Stimulated activated CD8-positive, alpha-beta memory T cell treated with anti-CD3 and anti-CD28 coated beads, Interleukin-4, amount 100 ng/mL, for 24 hours (primary cell): ENCODE measurements around the gene XPA.

Experiments used
- DNase-seq: peaks from one replicate; pipeline ENCODE4 v3.0.0-alpha.2; 2020; ENCODE audit warnings: low read depth

The XPA gene

DNA sequence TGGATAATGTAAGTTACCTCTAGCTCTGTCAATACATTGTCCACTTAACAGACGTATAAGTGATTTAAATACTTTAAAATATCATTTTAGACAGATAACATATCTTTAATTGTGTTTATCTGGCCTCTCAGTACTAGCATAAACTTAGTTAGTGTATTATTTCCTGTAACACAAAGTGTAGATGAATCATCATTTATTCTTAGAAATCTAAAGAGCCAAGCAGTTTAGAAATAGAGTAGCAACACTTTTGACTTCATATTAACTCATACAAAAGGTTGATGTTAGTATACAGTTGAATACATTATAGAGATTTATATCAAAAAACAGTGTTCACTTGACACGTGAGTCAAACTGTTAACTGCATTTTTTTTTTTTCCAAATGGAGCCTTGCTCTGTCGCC, 45.5 kb downstream of the XPA start:
- DNase-seq, result no peak

- no peak for DNase-seq
Measured at GRCh38 chr9:97647996-97648395, 49.1 kb downstream of the XPA start.

- no peak for DNase-seq
Measured at GRCh38 chr9:97645720-97646119, 51.4 kb downstream of the XPA start.

- DNase-seq, result no peak
Measured at GRCh38 chr9:97640325-97640724, 56.8 kb downstream of the XPA start.

- DNase-seq, result no peak
Measured at GRCh38 chr9:97638666-97639065, 58.5 kb downstream of the XPA start.

GRCh38 chr9:97636903-97637302, 60.2 kb downstream of the XPA start:
- no peak for DNase-seq

DNA sequence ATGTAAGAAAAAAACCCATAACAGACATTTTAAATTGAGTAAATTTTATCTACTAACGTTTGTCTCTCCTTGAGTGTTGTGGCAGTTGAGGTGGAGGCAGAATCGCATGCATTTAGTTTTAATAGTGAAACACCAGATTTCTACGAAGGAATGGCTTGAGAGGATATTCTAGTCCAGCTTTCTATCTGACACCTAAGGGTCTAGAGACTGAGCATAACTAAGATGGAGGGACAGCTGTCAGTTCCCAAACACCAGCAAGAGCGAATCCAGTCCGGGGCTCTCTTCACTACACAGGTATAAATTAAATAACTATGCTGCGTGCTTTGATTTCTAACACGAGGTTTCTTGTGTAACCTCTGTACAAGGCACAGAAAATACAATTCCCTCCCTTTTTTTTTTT, 62.1 kb downstream of the XPA start:
- DNase-seq, result no peak

DNA sequence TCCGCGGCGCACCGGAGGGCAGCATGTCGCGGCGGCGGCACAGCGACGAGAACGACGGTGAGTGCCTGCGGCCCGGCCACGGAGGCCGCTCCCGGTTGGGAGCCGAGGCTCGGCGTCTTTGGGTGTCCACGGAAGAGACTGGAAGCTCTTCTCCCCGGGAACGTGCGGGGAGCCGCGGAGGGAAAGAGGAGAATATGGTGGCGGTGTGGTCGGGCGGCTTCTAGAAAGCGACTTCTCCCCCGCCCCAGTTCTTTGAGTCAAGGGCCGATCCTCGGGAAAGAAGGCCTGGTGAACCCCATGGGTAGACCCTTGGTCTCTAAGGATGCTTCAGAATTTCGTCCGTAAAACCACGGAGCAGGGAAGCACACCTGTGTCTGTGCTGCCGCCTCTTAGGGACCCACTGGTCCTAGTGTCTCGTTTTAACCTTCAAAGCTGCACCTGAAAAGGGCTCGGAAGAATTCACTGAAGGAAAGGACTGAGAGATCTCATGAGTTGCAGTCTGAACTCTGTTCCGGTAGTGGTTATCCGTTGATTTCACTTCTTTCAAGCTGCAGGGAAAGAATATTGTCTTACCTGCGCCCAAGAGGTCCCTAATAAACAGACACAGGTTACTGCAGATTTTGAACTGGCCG, 63.2 kb downstream of the XPA start:
- no peak for DNase-seq

GRCh38 chr9:97632985-97633858, 63.9 kb downstream of the XPA start, which contains the start of the genes NCBP1 and TSTD2:
Gene NCBP1 (plus strand): TSS chr9:97633821. CDS start chr9:97633882, 61 bp downstream.
Gene TSTD2 (minus strand): TSS chr9:97633368. CDS start chr9:97627562, 5,806 bp downstream.
- peak; percentile 94 for DNase-seq

DNA sequence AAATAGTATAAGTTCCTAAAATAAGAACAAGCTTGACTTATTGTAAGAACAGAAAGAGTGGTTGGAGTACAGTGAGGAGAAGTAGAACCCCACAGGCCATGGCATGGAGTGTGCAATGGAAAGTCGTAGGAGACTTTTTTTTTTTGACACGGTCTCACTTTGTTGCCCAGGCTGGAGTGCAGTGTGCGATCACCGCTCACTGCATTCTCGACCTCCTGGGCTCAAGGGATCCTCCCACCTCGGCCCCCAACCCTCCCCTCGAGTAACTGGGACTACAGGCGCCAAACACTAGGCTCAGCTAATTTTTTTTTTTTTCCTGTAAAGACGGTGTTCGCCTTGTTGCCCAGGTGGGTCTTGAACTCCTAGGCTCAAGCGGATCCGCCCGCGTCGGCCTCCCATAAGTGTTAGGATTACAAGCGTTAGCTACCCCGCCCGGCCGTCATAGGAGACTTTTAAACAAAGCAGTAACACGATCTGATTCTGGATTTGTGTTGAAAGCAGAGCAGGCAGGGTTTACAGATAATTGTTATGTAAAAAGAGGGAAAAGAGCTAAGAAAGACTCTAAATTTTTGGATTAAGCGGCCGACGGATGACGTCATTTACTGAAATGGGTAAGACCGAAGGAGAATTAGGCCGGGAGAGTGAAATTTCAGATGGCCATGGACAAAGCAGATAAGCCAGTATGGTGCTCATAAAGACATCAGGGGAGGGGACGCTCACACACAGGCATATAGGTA, 64.7 kb downstream of the XPA start:
- DNase-seq, result no peak

GRCh38 chr9:97630591-97630990, 66.5 kb downstream of the XPA start:
- no peak for DNase-seq

DNA sequence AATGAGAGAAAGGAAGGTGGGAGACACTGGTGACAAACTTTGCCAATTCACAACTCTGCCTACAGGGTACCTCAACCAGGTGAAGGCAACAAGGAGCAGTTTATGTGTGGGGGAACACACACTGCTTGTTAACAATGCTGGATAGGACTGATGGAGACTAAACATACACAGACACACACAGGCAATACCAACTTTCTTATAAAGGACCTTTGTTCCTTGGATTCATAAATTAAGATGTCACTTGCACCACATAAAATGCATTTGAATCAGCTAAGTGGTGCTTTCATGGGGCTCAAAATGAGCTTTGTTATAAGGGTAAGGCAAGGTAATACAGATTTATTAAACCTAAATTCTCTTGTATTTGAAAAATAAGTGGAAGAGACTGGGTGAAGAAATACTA, 68.0 kb downstream of the XPA start:
- no peak for DNase-seq

DNA sequence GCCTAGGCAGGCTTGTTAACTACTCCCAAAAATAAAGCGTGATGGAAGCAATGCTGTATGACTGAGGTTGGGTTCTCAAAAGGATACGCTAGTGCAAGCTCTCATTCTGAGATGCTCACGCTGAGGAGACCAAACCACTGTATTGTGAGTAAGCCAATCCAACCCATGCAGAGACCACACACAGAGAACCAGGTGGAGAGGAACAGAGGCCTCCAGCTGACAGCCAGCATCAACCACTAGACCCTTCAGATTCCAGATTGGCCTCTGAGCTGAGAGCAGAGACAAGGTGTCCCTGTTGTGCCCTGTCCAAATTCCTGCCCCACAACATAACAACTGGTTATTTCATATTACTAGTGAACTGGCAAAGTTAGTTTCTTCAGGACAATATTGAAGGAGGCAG, 68.5 kb downstream of the XPA start:
- DNase-seq, result no peak

GRCh38 chr9:97627624-97628023, 69.5 kb downstream of the XPA start:
- no peak for DNase-seq

DNA sequence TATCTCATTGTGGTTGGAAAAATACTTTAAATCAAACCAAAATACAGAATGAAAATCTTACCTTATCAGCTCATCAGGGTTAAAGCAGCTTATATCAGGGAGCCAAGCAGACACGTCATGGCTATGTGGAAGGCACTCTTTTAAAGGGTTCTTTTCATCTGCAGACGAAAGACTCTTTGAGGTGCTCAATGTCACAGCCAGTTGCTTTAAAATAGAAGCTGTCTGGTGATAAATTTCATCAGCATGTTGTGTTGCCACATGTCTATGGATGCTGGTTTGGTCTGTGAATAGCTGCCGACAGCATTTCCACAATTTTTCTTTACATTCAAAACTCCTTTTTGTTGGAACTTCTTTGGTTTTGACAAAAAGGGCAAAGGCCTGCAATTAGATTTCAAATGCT, 71.5 kb downstream of the XPA start:
- DNase-seq, result no peak
